ENCODE measurements around the gene ZNF669. TPM values are rescaled to one million over a fixed set of nuclear protein-coding genes. Genes with fewer than 3 reads are reported as not detected.

ZNF669 gene
- total RNA-seq, 1 experiment from 2014 or later = 5.3 TPM

DNA sequence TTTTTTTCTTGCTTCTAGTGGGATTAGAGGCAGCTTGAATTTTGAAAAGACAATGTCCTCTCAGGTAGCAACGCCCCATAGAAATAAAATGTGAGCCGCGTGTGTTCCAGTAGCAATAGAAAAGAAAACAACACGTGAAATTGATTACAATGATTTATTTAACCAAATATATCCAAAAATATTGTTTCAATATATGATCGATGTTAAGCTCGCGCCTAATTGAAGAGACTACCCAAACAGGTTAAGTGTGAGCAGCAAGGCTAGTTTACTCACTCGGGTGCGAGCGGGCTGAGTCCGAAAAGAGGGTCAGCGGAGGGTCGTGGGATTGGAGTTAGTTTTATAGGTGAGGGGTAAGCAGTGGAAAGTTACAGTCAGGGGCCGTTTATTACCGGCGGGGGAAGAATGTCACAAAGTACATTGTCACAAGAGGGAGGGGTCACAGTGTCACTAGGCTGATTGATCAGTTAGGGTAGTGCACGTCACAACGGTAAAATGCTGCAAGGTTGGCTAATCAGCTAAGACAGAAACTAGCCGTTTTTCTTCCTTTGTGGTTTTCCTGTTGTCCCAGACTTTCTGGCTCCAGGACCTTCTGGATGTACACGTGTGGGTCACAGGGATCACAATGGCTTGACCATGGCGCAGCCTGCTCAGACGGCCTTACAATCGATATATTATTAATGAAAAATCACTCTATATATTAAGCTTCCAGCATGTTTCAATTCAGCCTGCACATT, 24.8 kb downstream of the ZNF669 start:
- intact Hi-C loops (cut with micrococcal nuclease; ENCODE audit: unreplicated experiment) = loop anchor here (2.0 kb wide), 2 partner anchors 149 to 251 kb away; partner anchors contain the start of genes AHCTF1 and ZNF496
- Histone ChIP-seq H3K4me1 (replicated peaks; ENCODE audit: insufficient read depth) (no peaks in the 10 kb centered on the region; the same call in 1 of the 2 replicates), H3K4me3 (peak overlapping the region; percentile 95; the same call in 1 of the 2 replicates), H3F3A (ENCODE audit: insufficient read depth, low read depth) (no peaks in the 10 kb centered on the region), H3K27ac (peak overlapping the region; percentile 45), H3K27me3 (ENCODE audit: insufficient read depth, low read depth) (no peaks in the 10 kb centered on the region), H4K20me1 (ENCODE audit: insufficient read depth) (no peaks in the 10 kb centered on the region), H3K36me3 (ENCODE audit: low read depth) (no peaks in the 10 kb centered on the region), H2AFZ (peak overlapping the region; percentile 98), H3K9me2 (ENCODE audit: insufficient read depth) (no peaks in the 10 kb centered on the region), H3K79me2 (ENCODE audit: low read depth) (peaks cover 19% of the 10 kb centered on the region), H3K9me3 (ENCODE audit: insufficient read depth, low read depth) (no peaks in the 10 kb centered on the region), H3K4me2 (peak overlapping the region; percentile 81)
- POLR2A ChIA-PET (ENCODE audit: unreplicated experiment) = no interaction called here
- peak in 1 of 2 experiments; percentile 35 for DNase-seq
- no TSS peak for BruUV-seq (replicated peaks)
- CTCF ChIA-PET = no interaction called here
- TF ChIP-seq EZH2 (IDR thresholded peaks at IDR 0.05; ENCODE audit: low read depth) = no peak
- TF ChIP-seq, protein P1, sequence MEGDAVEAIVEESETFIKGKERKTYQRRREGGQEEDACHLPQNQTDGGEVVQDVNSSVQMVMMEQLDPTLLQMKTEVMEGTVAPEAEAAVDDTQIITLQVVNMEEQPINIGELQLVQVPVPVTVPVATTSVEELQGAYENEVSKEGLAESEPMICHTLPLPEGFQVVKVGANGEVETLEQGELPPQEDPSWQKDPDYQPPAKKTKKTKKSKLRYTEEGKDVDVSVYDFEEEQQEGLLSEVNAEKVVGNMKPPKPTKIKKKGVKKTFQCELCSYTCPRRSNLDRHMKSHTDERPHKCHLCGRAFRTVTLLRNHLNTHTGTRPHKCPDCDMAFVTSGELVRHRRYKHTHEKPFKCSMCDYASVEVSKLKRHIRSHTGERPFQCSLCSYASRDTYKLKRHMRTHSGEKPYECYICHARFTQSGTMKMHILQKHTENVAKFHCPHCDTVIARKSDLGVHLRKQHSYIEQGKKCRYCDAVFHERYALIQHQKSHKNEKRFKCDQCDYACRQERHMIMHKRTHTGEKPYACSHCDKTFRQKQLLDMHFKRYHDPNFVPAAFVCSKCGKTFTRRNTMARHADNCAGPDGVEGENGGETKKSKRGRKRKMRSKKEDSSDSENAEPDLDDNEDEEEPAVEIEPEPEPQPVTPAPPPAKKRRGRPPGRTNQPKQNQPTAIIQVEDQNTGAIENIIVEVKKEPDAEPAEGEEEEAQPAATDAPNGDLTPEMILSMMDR (conservative IDR thresholded peaks at IDR 0.05) = no peak

DNA sequence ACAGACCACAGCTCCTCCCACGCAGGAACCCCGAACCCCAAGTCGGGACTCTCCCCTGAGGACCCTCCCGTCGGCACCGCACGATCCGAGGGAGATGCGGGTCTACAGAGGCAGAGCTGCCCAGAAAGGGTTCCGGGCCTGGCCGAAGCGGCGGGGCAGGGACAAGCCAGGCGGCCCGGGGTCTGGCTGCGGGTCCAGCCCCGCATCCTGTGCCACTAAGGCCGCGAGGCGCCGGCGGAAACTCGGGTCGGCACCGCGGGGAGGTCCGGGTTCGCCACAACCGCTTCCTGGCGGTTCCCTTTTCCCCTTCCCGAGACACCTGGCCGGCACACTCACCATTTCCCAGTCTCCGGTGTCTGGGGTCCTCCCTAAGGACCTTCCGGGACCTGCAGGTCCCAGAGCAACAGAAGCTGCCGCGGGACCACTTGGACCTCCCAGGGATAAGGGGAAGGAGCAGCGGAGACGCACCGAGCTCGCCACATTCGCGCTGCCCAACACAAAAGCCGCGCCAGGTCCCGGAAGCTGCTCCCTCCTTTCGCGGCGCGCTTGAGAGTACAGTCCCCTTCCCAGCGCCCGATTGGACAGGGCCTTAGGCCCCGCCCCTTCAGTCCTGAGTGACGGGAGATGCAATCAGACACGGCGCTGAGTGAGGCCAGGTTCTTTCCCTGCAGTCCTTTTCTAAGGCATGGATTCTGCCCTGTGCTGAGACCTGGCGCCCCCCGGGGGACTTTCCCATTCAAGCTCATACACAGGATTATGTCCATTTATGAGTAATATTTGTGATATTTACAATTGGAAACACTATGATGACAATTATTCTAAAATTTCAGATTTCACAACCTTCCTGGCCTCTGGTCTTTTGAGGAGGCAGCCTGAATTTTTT, 25.7 kb downstream of the ZNF669 start, which contains the start of gene ZNF670:
Gene ZNF670 (minus strand): TSS at position 554 of the 883 bp plus-strand sequence. CDS start 215 bp downstream, at position 339.
- Histone ChIP-seq H3K79me2 (ENCODE audit: low read depth) (peaks cover 22% of the 10 kb centered on the region), H3F3A (ENCODE audit: insufficient read depth, low read depth) (no peaks in the 10 kb centered on the region), H3K9me3 (ENCODE audit: insufficient read depth, low read depth) (no peaks in the 10 kb centered on the region), H3K4me2 (peak within 1 kb of the TSS; percentile 81), H3K27ac (peak within 1 kb of the TSS; percentile 45), H3K9me2 (ENCODE audit: insufficient read depth) (no peaks in the 10 kb centered on the region), H3K4me1 (replicated peaks; ENCODE audit: insufficient read depth) (no peaks in the 10 kb centered on the region; the same call in 1 of the 2 replicates), H4K20me1 (ENCODE audit: insufficient read depth) (no peaks in the 10 kb centered on the region), H3K36me3 (ENCODE audit: low read depth) (no peaks in the 10 kb centered on the region), H3K4me3 (peak within 1 kb of the TSS; percentile 95), H2AFZ (peak within 1 kb of the TSS; percentile 98), H3K27me3 (ENCODE audit: insufficient read depth, low read depth) (no peaks in the 10 kb centered on the region)
- ChIA-PET POLR2A (ENCODE audit: unreplicated experiment) (interaction anchor here (0.6 kb wide), 1 partner anchor 87 kb away, joined by 4 read pairs; no protein-coding TSS in a partner anchor), CTCF (no interaction called here)
- peak; percentile 84 to 92 for DNase-seq
- TF ChIP-seq EZH2 (IDR thresholded peaks at IDR 0.05; ENCODE audit: low read depth) = no peak
- TF ChIP-seq, protein P1 (conservative IDR thresholded peaks at IDR 0.05) = no peak; the same call in 1 of the 2 replicates
- intact Hi-C loops (cut with micrococcal nuclease; ENCODE audit: unreplicated experiment) = loop anchor here (1.0 to 2.0 kb wide), 3 partner anchors 26 to 252 kb away; partner anchors contain the start of genes AHCTF1, ZNF496 and ZNF669
- TSS peak; percentile 49 for BruUV-seq (replicated peaks)

DNA sequence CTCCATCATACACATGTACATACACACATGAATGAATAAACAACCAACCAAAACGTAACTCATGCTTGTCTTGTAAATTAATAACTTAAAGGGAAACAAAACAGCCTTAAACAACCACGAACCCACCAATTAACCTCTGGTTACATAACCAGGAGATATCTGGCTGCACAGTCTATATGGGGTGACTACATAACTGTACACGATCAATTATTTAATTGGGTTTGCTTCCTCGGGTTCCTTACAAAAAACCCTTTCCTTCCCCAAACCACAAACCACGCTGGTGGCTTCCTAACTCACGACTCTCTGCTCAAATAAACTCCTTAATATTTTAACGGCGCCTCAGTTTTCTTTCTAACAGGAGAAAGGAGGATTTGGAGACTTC, 26.3 kb downstream of the ZNF669 start:
- intact Hi-C loops (cut with micrococcal nuclease; ENCODE audit: unreplicated experiment) = loop anchor here (1.0 to 2.0 kb wide), 3 partner anchors 26 to 253 kb away; partner anchors contain the start of genes AHCTF1, ZNF496 and ZNF669
- H3K9me2 ChIP-seq (ENCODE audit: insufficient read depth) = no peaks in the 10 kb centered on the region
- ChIA-PET CTCF (no interaction called here), POLR2A (ENCODE audit: unreplicated experiment) (interaction anchor here (0.6 kb wide), 1 partner anchor 86 kb away, joined by 4 read pairs; no protein-coding TSS in a partner anchor)
- no peaks in the 10 kb centered on the region for H3K9me3 ChIP-seq (ENCODE audit: insufficient read depth, low read depth)
- no TSS peak for BruUV-seq (replicated peaks)
- H2AFZ ChIP-seq = peak overlapping the region; percentile 98
- no peak overlapping the region; the same call in 1 of the 2 replicates for H3K27ac ChIP-seq
- no peaks in the 10 kb centered on the region for H3K27me3 ChIP-seq (ENCODE audit: insufficient read depth, low read depth)
- no peaks in the 10 kb centered on the region for H4K20me1 ChIP-seq (ENCODE audit: insufficient read depth)
- DNase-seq = no peak
- no peaks in the 10 kb centered on the region; the same call in 1 of the 2 replicates for H3K36me3 ChIP-seq (ENCODE audit: low read depth)
- H3F3A ChIP-seq (ENCODE audit: insufficient read depth, low read depth) = no peaks in the 10 kb centered on the region
- peaks cover 22% of the 10 kb centered on the region for H3K79me2 ChIP-seq (ENCODE audit: low read depth)
- H3K4me2 ChIP-seq = peak overlapping the region; percentile 81
- no peaks in the 10 kb centered on the region; the same call in 1 of the 2 replicates for H3K4me1 ChIP-seq (replicated peaks; ENCODE audit: insufficient read depth)
- TF ChIP-seq EZH2 (IDR thresholded peaks at IDR 0.05; ENCODE audit: low read depth) = no peak
- TF ChIP-seq, protein P1 (conservative IDR thresholded peaks at IDR 0.05) = no peak
- H3K4me3 ChIP-seq = peak overlapping the region; percentile 95
